HG03060 (cell line): ENCODE results near the gene SLBP.
"Not testable (repeated sequence)": the region's sequence is repeated elsewhere in the genome, so short reads cannot be mapped to it uniquely, and the experiment has no call there.

Experiments
- ATAC-seq: cut with Tn5 transposase; IDR thresholded peaks from one replicate; pipeline ENCODE4 v1.9.1; 2021; ENCODE audit warnings: low read depth, moderate number of reproducible peaks; ENCODE audit not compliant: unreplicated experiment

The SLBP gene

GRCh38 chr4:1714303-1715001 lies 2.3 kb upstream of the SLBP start:
- no peak for ATAC-seq

GRCh38 chr4:1713003-1713851 lies 1.1 kb upstream of the SLBP start:
- no peak for ATAC-seq

DNA sequence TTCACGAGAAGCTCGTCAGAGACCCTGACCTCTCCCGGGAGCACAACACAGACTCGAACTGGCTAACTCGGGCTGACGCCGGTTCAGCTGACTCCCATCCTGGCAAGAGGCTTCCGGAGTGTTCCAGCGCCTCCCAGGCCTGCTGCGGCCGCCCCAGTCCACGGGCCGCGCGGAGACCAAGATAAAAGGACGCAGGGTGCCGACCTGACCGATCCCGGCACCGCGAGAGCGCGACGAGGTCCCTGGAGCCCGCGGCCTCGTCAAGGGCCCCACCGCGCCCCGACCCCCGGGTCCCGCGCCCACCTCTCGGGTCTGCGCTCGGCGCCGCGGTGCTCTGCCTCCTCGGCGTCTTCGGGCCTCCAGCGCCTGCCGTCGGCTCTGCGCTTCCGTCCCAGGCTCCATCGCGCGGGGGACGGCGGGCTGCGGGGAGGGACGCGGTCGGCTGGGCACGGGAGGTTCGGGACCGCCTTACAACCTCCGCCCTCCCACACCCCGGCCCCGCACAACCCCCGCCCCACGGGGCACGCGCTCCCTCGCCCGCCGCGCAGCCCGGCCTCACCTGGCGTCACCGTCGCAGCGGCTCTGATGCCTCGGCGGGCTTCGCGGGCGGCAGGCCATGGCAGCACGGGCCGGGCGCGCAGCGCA lies 426 bp downstream of the SLBP start:
- no peak for ATAC-seq

GRCh38 chr4:1711055-1711570 lies 1.0 kb downstream of the SLBP start:
- no peak for ATAC-seq

DNA sequence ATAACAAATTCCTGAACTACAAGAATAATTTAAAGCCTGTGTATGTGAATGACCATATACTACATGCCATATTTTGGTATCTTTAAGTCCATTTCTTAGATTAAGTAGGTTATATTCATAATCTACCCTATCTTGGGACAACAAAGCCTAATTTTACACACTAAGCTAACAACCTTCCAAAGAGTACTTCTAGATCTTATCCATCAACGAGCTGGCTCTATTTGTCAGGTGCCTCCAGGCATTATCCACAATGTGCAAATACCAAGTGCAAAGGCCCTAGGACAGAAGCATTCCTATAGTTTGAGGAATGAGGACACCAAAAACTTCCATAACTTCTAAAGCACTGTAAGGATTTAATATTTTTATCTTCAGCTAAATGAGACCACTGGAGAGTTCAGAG lies 3.5 kb downstream of the SLBP start:
- ATAC-seq = no peak

- ATAC-seq = no peak
Observed at GRCh38 chr4:1706358-1706757, 5.8 kb downstream of the SLBP start.

DNA sequence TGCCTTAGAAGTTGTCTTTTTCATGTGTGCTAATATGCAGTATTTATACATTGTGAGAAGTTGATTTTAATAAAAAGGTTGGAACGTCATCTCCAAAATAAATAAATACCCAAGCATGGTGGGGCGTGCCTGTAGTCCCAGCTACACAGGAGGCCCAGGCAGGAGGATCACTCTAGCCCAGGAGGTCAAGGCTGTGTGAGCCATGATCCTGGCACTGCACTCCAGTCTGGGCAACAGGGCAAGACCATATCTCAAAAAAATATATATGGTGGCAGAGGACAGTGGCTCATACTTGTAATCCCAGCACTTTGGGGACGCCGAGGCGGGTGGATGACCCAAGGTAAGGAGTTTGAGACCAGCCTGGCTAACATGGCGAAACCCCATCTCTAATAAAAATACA lies 6.4 kb downstream of the SLBP start:
- no peak for ATAC-seq

- no peak for ATAC-seq
Observed at GRCh38 chr4:1703867-1704266, 8.3 kb downstream of the SLBP start.

- not testable (repeated sequence) for ATAC-seq
Observed at GRCh38 chr4:1701671-1702070, 10.4 kb downstream of the SLBP start.

DNA sequence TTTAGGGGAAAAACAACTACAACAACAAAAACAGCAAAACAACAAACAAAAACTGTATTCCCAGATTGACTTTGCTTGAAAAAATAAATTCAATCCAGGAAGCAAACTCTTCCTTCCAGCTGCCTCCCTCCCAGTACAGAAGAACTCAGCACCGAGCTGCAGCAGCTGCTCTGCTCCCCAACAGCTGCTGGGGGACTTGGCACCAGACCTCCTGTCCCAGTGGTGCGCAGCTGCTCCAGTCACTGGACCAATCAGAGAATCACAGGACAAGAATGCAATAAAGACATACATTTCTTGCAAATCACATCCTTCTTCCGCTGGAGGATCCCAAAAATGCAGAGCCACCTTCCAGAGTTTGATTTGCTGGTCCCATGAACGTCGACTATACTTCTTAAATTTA lies 16.2 kb downstream of the SLBP start:
- no peak for ATAC-seq

DNA sequence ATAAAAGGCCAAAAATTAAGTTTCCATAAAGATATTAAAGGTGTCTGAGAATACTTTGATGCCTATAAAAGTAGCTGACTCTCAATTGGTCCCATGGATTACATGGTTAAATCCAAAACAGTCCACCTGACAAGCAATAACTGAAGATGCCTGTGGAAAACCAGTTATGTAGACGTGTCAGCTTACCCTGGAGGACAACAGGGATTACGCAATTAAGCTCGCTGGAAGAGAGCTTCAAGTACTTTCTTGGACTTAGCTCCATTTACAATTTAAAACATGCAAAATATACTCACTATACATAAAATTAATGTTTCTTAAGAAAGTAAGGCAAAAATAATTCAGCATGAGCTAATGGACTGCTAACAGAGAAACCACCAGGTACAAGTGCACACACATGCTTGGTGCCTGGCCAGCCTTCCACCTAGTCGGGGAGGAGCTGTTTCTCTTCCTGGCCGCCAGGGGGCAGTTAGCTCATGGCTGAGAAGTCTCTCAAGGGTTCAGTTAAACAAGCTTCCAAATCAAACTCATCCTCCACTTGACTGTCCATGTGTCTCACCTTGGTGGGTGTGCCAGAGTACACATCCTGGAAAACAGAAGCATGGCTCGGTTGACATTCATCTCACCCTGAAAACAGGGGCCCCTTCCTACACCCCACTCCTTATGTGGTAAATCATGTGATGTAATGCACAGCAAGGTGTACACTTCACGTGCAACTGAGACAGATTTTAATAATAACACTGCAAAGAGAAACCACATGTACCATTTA lies 18.8 kb downstream of the SLBP start:
- no peak for ATAC-seq

GRCh38 chr4:1691737-1692373 lies 20.3 kb downstream of the SLBP start:
- ATAC-seq = no peak

DNA sequence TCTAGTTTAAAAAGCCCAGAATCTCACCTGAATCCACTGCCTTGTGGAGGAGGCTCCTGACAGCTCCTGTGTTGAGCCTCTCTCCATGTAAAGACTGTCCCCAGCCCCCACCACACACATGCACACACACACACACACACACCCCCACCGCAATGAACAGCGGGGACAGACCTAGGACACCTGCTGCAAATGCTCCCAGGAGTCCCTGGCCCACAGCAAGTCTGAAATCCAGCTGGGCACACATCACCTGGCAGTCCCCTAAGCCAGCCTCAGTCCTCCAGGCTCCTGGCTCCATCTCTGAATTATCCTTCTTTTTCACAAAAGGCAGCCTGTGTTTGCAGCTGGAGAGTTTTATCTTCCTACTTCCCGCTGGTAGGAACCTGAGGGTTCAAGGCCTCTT lies 21.4 kb downstream of the SLBP start:
- no peak for ATAC-seq

DNA sequence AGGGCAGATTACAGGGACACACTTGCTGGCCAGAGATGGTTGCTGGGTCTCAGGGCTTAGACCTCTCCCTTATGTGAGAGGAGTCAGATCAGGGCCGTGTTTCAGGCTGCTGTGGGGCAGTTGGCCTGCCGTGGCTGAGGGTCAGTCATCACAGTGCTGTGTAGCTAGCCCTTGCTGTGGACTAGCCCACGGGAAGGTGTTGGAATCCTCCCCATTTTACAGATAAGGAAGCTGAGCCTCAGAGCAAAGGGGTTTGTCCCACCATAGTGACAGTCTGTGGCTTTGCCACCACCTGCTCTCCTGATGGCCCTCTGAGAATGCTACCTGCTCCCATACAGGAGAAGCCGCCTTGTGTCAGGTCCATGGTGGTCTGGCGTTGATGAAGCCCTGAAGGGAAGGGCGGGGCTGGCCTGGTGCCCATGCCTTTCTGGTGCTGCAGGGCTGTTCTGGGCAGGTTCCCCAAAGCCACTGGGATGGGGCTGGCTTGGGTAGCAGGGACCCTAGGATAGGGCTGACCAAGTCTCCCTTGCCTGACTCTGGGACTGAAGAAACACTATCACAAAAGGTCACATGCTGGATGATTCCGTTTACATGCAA lies 25.6 kb downstream of the SLBP start:
- ATAC-seq = no peak

DNA sequence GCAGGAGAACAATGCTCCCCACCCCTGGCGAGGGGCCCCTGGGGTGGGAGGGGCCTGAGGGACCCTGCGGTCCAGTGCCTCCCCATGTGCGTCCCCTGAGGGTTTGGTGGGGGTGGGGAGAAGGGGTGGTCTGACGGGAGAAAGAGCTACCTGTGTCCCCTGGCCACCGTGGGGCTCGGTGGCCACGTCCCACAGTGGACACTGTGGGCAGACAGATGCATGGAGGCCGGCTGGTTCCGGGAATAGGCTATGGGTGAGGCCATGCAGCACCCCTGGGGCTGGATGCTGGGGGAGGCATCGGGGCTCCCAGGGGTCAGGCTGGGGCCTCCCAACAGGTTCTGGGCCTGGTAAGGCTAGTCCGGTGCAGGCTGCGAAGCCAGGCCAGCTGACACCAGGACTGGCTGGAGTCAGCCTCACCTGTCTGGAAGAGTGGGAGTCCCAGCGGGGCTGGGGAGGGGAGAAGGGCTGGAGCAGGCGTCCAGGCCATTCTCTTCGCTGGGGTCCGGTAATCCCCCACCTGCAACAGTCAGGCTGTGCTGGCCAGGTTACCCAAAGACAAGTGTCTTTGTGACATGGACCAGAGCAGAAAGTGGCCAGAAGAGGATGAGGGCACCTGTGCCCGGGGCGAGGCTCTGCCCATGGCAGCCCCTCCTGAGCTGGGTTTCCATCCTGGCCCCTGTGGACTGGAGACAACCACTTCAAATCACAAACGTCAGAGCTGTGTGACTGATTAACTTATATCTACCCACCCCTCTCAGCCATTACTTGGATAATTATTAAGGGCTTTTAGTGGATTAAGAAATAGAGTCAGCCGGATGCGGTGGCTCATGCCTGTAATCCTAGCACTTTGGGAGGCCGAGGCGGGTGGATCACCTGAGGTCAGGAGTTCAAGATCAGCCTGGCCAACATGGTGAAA lies 26.6 kb downstream of the SLBP start:
- no peak for ATAC-seq

GRCh38 chr4:1684506-1685234 lies 27.4 kb downstream of the SLBP start:
- ATAC-seq = peak; percentile 10

DNA sequence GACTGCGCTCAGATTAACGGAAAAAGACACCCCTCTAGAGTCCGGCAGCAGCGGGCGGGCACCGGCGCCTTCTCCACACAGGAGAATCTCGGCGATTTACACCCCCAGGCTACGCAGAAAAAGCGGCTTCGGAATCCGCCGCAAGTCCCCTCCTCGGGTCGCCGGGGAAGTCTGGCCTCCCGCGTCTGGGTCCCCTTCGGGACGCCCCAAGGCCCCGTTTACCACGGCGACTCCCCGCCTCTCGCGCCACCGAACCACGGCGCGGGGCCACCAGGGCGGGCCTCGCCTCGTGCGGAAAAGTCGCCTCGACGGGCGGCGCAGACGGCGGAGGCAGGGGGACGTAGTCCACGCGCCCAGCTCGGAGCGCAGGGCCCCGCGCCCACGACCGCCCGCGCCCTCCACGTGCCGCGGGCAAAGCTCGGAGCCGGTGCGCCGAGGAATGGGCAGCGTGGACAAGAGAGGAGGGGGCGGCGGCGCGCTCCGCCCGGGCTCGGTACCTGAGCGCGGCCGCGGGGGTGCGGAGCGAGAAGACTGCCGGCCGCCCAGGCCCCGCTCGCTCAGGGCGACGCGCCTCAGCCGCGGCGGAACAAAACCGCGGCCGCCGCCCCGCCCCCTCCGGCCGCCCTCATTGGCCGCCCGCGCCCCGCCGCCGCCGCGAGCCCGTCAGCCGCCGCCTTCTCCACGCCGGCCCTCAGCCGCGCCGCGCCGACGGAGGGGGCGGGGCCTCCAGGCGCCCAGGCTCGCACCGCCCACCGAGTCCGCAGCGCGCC lies 28.2 kb downstream of the SLBP start, which contains the start of gene FAM53A:
Gene FAM53A (minus strand): TSS at position 578 of the 770 bp plus-strand sequence. CDS start 15,572 bp downstream, outside the sequence.
- ATAC-seq = peak; percentile 45
